GM21786 (cell line): ENCODE data around the gene MCFD2.

Source experiments
- ATAC-seq: cut with Tn5 transposase; IDR thresholded peaks from one replicate; pipeline ENCODE4 v1.9.1; 2021; ENCODE audit not compliant: unreplicated experiment

The MCFD2 gene

GRCh38 chr2:46875226-46875899, 40.2 kb downstream of the MCFD2 start:
- no peak for ATAC-seq

- ATAC-seq = no peak
Measured at GRCh38 chr2:46874236-46874929, 41.2 kb downstream of the MCFD2 start.

- no peak for ATAC-seq
Measured at GRCh38 chr2:46873604-46874068, 42.0 kb downstream of the MCFD2 start.

- no peak for ATAC-seq
Measured at GRCh38 chr2:46872902-46873603, 42.6 kb downstream of the MCFD2 start.

- ATAC-seq = no peak
Measured at GRCh38 chr2:46871976-46872381, 43.6 kb downstream of the MCFD2 start.

- no peak for ATAC-seq
Measured at GRCh38 chr2:46870051-46870839, 45.4 kb downstream of the MCFD2 start.

GRCh38 chr2:46869621-46870020, 46.0 kb downstream of the MCFD2 start:
- no peak for ATAC-seq

- ATAC-seq = no peak
Measured at GRCh38 chr2:46866770-46867246, 48.8 kb downstream of the MCFD2 start.

GRCh38 chr2:46865181-46865970, 50.2 kb downstream of the MCFD2 start:
- no peak for ATAC-seq

GRCh38 chr2:46863882-46864281, 51.7 kb downstream of the MCFD2 start:
- ATAC-seq = no peak

GRCh38 chr2:46862514-46862913, 53.1 kb downstream of the MCFD2 start:
- no peak for ATAC-seq

GRCh38 chr2:46861916-46862315, 53.7 kb downstream of the MCFD2 start:
- no peak for ATAC-seq

GRCh38 chr2:46859482-46859881, 56.1 kb downstream of the MCFD2 start:
- ATAC-seq = no peak

- no peak for ATAC-seq
Measured at GRCh38 chr2:46858702-46859090, 56.9 kb downstream of the MCFD2 start.

GRCh38 chr2:46857871-46858701, 57.5 kb downstream of the MCFD2 start:
- no peak for ATAC-seq

GRCh38 chr2:46856336-46856735, 59.3 kb downstream of the MCFD2 start:
- ATAC-seq = no peak

- ATAC-seq = no peak
Measured at GRCh38 chr2:46855805-46856204, 59.8 kb downstream of the MCFD2 start.

GRCh38 chr2:46854260-46854659, 61.3 kb downstream of the MCFD2 start:
- ATAC-seq = no peak

GRCh38 chr2:46852598-46852997, 63.0 kb downstream of the MCFD2 start:
- no peak for ATAC-seq
